GM12864 (cell line): Measurements from ENCODE around the gene ITGB6.

Source experiments
- DNase-seq: peaks from one replicate; pipeline ENCODE4 v3.0.0-alpha.2; 2011; ENCODE audit warnings: low read depth
- H3K4me3 ChIP-seq: 2 replicates; pipeline ENCODE4 v1.5.1; 2011; ENCODE audit warnings: mild to moderate bottlenecking, low read depth, low read length, control low read depth
- TF ChIP-seq, protein P1 (sequence below): IDR thresholded peaks from 2 replicates; pipeline ENCODE4 v1.5.1; 2011; ENCODE audit warnings: low read depth, mild to moderate bottlenecking, moderate library complexity, low read length, control low read depth, inconsistent platforms; ENCODE audit errors: missing control alignments

Gene ITGB6

DNA sequence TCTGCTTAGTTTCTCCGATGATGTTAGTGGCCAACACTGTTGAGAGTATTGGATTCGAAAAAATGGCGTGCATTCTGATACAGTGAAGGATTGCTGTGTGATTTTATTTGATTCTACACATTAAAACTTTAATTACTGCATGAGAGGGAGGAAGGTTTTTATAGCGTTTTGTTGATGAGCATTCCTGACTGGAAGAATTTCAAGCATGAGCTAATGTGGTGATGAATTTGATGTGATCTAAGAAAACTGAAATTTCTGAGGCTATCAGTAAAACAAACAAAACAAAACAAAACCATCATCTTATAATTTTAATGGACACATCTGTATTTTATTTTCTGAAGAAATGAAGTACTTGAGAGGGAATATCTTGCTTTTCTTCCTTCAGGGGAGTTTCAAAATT is 59.6 kb downstream of the ITGB6 start:
- TF ChIP-seq, protein P1, sequence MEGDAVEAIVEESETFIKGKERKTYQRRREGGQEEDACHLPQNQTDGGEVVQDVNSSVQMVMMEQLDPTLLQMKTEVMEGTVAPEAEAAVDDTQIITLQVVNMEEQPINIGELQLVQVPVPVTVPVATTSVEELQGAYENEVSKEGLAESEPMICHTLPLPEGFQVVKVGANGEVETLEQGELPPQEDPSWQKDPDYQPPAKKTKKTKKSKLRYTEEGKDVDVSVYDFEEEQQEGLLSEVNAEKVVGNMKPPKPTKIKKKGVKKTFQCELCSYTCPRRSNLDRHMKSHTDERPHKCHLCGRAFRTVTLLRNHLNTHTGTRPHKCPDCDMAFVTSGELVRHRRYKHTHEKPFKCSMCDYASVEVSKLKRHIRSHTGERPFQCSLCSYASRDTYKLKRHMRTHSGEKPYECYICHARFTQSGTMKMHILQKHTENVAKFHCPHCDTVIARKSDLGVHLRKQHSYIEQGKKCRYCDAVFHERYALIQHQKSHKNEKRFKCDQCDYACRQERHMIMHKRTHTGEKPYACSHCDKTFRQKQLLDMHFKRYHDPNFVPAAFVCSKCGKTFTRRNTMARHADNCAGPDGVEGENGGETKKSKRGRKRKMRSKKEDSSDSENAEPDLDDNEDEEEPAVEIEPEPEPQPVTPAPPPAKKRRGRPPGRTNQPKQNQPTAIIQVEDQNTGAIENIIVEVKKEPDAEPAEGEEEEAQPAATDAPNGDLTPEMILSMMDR = no peak
- no peak for DNase-seq
- no peak overlapping the region for H3K4me3 ChIP-seq

- TF ChIP-seq, protein P1 = no peak
- H3K4me3 ChIP-seq = no peak overlapping the region
- DNase-seq = no peak
These were observed 60.1 kb downstream of the ITGB6 start for GRCh38 chr2:160139991-160140390.

DNA sequence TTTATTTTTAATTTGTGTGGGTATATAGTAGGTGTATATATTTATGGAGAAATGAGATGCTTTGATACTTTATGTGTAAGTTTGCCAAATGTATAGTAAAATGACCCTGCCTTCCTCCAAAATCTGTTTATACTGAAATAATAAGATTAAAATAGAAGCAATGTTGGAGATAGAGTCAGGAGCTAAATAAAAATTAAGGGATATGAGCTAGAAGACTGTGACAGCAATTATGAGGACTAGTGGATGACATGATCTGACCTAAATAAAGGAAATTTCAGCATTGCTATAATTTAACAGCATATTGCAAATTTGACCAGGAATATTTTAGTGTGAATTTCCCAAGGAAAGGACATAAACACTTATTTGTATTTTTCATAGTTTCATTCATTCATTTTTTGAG is 60.7 kb downstream of the ITGB6 start:
- H3K4me3 ChIP-seq = no peak overlapping the region
- TF ChIP-seq, protein P1 = no peak
- DNase-seq = no peak

GRCh38 chr2:160138406-160138805 is 61.7 kb downstream of the ITGB6 start:
- TF ChIP-seq, protein P1 = no peak
- DNase-seq = no peak
- H3K4me3 ChIP-seq = no peak overlapping the region

DNA sequence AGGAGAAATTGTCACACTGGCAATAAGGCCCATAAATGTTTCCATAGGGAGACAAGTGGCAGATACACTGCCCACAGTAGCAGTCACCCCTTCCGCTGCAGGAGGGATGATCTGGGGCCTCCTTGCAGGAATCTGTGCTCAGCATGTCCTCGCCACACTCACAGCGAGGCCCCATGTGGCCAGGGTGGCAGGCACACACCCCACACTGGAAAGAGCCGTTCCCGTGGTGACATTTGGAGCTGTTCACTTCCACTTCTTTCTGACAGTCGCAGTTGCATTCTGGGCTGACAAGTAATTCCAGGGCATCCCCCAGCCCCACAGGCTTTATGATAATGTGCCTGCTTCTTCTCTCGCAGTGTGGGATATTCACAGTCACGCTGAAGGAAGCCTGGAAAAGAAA is 62.6 kb downstream of the ITGB6 start:
- DNase-seq = no peak
- no peak overlapping the region for H3K4me3 ChIP-seq
- TF ChIP-seq, protein P1 = no peak

GRCh38 chr2:160132761-160133160 is 67.3 kb downstream of the ITGB6 start:
- TF ChIP-seq, protein P1 = no peak
- H3K4me3 ChIP-seq = no peak overlapping the region
- no peak for DNase-seq

GRCh38 chr2:160126756-160127155 is 73.3 kb downstream of the ITGB6 start:
- TF ChIP-seq, protein P1 = no peak
- no peak for DNase-seq
- no peak overlapping the region for H3K4me3 ChIP-seq
